H54 (cell line): ENCODE data around the gene NEU4.
"Not testable (repeated sequence)": the region's sequence is repeated elsewhere in the genome, so short reads cannot be mapped to it uniquely, and the experiment has no call there.

Experiments
- DNase-seq: peaks from one replicate; pipeline ENCODE4 v3.0.0; 2011; ENCODE audit warnings: low spot score, mixed read lengths; ENCODE audit not compliant: insufficient read length
- FAIRE-seq: peaks from 3 replicates; lab custom pipeline; 2011; peaks lifted over from hg19 to GRCh38; lab: Jason Lieb, UNC
- POLR2A ChIP-seq: IDR thresholded peaks from 2 replicates; pipeline ENCODE4 v1.6.1; 2011; ENCODE audit warnings: low read depth, mild to moderate bottlenecking, low read length

Gene NEU4

GRCh38 chr2:241808721-241809382 lies at the start of gene NEU4:
TSS of gene NEU4 (plus strand) at chr2:241809193. CDS start at chr2:241814485, 5,292 bp downstream.
- no peak for FAIRE-seq
- TF ChIP-seq POLR2A = no peak
- no peak for DNase-seq

GRCh38 chr2:241759893-241760292 lies 49.1 kb upstream of the NEU4 start:
- not testable (repeated sequence) for FAIRE-seq, DNase-seq

DNA sequence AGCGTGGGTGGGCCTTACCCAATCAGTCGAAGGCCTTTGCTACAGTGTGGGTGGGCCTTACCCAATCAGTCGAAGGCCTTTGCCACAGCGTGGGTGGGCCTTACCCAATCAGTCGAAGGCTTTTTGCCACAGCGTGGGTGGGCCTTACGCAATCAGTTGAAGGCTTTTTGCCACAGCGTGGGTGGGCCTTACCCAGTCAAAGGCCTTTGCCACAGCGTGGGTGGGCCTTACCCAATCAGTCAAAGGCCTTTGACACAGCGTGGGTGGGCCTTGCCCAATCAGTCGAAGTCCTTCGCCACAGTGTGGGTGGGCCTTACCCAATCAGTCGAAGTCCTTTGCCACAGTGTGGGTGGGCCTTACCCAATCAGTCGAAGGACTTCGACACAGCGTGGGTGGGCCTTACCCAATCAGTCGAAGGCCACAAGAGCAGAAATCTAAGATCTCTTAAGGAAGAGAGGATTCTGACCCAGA lies 48.7 kb upstream of the NEU4 start:
- FAIRE-seq = no peak

DNA sequence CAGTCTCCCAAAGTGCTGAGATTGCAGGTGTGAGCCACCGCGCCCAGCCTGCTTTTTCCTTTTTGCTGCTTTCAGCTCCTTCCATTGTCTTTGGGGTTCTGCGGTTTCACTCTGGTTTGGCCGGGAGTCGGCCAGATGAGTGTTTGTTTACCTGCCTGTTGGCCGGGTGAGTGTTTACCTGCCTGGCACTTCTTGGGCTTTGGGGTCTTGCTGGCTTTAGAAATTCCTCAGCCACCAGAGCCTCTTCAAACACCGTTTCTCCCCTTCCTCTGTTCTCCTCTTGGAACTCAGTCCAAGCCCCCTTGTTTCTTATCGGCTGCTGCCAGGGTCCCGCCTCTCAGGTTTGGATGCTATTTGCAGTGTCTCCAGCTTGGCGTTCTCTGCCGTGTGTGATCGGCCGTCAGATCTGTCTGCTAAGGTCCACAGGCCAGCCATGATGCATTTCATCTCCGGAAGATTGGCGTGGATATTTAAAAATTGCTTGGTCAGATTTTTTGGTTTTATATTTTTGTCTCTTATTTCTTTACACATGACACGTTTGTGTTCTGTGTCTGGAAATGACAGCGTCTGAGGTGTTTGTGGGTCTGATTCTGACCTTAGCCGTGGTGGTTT lies 46.6 kb upstream of the NEU4 start:
- TF ChIP-seq POLR2A = no peak
- FAIRE-seq (no peak), DNase-seq (no peak)

More for the DNA sequence above, 48.7 kb upstream of the NEU4 start:
- no peak for TF ChIP-seq POLR2A
- DNase-seq = no peak

- FAIRE-seq (no peak), DNase-seq (no peak)
- TF ChIP-seq POLR2A = no peak
Measured at GRCh38 chr2:241762933-241763369, 46.0 kb upstream of the NEU4 start.

DNA sequence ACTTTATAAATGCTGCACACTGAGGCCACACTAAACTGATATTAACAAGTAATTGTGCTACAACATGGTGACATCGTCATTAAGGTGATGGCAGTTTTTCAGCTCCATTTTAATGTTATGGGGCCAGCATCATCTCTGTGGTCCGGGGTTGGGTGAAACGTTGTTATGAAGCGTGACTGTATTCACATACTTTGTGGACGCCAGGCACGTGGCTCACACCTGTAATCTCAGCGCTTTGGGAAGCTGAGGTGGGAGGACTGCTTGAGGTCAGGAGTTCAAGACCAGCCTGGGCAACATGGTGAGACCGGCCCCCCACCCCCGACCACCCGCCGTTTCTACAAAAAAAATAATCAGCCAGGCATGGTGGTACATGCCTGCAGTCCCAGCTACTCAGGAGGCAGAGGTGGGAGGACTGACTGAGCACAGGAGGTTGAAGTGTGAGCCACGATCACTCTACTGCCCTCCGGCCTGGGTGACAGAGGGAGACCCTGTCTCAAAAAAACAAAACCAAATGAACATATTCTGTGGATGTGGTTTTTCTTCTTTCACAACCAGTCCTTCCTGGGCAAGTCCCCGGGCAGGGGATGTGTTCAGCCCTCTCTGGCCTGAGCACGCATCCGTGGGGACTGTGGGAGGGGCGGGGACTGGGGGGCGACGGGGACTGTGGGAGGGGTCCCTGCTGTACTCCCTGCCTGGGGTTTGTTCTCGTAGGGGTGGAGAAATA lies 45.3 kb upstream of the NEU4 start:
- FAIRE-seq (no peak), DNase-seq (no peak)
- TF ChIP-seq POLR2A = no peak

GRCh38 chr2:241764275-241765241 lies 44.4 kb upstream of the NEU4 start:
- FAIRE-seq (no peak), DNase-seq (no peak)
- no peak for TF ChIP-seq POLR2A

- FAIRE-seq = no peak
- TF ChIP-seq POLR2A = no peak
- DNase-seq = no peak
Measured at GRCh38 chr2:241767464-241768250, 41.3 kb upstream of the NEU4 start.

DNA sequence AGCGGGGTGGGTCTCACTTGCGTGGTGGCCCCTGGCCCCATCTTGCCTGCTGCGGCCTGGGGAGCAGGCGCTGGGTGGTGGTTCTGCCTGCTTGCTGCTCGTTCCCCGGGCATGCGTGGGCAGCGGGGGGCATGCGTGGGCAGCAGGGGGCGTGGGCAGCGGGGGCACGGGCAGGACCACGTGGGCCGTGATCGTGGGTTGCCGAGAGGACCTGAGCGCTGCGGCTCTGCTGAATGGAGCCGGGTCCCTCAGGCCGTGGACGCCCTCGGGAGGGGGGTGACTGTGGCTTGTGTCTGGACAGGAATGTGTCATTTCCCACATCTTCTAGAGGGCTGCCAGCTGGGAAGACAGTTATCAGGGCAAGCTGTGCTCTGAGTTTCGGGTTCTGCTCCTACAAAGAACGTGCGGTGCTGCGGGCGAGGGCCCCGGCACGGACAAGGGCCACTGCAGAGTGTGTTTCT lies 40.7 kb upstream of the NEU4 start:
- FAIRE-seq (no peak), DNase-seq (no peak)
- TF ChIP-seq POLR2A = no peak

DNA sequence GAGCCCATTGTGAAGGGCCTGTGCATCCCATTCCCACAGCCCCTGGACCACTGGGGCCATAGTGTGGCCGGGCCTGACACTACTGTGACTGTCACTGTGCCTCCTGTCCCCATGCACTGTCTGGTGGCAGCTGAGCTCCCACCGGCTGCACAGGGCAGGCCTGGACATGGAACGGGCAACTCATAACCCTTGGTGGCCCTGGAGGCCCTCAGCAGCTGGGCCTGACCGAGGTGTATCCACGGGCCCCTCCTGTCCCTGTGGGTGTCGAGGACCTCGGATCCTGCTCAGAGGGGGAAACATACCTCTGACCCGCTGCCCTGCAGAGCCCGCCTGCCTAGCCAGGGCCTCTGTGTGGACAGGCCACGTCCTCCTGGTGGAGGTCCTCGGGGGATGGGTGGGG lies 40.1 kb upstream of the NEU4 start:
- FAIRE-seq = no peak
- DNase-seq = no peak
- TF ChIP-seq POLR2A = no peak

DNA sequence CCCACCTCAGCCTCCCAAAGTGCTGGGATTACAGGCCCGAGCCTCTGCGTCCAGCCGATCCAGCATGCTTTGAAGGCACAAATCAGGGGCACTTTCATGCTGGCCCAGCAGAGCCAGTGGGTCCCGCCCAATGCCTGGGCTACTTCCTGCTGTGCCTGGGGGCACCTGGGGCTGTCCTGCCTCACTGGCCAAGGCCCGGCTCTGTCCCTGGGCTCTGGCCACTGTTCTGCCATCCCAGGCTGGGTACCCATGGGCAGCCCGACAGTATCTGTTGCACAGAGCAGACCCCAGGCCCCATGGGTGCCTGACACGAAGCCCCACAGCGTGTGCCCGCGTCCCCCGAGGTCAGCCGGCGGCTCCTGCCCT lies 39.2 kb upstream of the NEU4 start:
- TF ChIP-seq POLR2A = no peak
- FAIRE-seq = no peak
- no peak for DNase-seq

DNA sequence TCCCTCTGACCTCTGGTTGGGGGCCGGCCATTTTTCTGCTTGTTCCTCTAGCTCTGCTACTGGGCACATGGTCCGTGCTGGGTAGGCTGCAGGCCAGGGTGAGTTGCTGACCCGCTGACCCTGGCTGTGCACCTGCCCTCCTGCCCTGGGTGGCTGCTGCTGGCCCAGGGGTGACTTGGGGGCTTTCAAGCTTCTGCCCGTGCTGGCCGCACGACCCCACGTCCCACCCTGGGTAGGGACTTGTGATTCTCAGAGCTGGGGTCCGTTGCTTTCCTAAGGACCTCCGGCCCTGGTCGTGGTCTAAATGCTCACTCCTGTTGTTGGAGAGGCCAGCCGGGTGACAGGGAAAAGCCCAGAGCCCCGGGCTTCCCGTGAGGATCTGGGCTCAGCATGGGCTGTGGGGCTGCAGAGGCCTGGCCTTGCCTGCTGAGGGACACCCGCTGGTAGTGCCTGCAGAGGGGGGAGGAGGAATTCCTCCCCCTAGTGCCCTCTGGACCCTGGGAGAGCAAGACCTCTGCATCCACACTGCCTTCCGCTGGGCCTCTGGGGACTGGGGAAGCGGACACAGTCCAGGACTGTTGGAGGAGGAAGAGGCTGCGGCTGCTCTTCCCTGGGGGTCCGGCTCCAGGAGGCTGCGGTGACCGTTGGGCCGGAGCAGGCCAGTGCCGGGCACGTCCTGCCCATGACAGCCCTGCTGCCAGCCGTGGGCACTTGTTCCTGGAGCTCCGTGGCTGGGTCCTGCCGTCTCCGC lies 38.6 kb upstream of the NEU4 start:
- no peak for DNase-seq

More for the DNA sequence above, 38.6 kb upstream of the NEU4 start:
- FAIRE-seq = no peak
- TF ChIP-seq POLR2A = no peak
